ENCODE measurements around the gene NRF1. TPM values are rescaled to one million over a fixed set of nuclear protein-coding genes. Genes with fewer than 3 reads are reported as not detected.

The NRF1 gene
- total and polyA plus RNA-seq, 2 of the 8 experiments (the other 6 are each of a cell fraction or from before 2014, with no cell fraction given), result 18.2 to 21.4 TPM

- TF ChIP-seq CHD7 (IDR thresholded peaks at IDR 0.05; ENCODE audit: insufficient replicate concordance, low read length) (no peak), MAFK (IDR thresholded peaks at IDR 0.05; ENCODE audit: low read depth, low read length) (no peak), SIX5 (IDR thresholded peaks at IDR 0.05; ENCODE audit: low read depth, low read length) (no peak)
Observed at GRCh38 chr7:129669901-129670300, 58.4 kb downstream of the NRF1 start (continued).
